WTC11 (cell line): Measurements from ENCODE around the gene NEBL. TPM values are rescaled to one million over a fixed set of nuclear protein-coding genes. Genes with fewer than 3 reads are reported as not detected.

Experiments used
- ATAC-seq: fragments of 200-7000 bp; cut with Tn5 transposase; 2 replicates; pipeline ENCODE4 v1.10.0; 2021; ENCODE audit warnings: mild to moderate bottlenecking, moderate library complexity
- CTCF ChIA-PET: fragments of 300-600 bp; sonication (Branson Sonifier 250); formaldehyde crosslinking; loops from one replicate; lab custom pipeline; 2021; ENCODE audit warnings: antibody characterized with exemption; lab: Charles Lee
- POLR2A ChIA-PET: fragments of 350-600 bp; sonication (Branson Sonifier 250); formaldehyde crosslinking; loops from one replicate; lab custom pipeline; 2021; ENCODE audit warnings: antibody characterized with exemption; lab: Charles Lee
- DNase-seq: peaks from one replicate; pipeline ENCODE4 v3.0.0; 2021; ENCODE audit warnings: low spot score
- H3K27ac Mint-ChIP-seq: 2 replicates; pipeline ENCODE4 v1.8.0; 2021; ENCODE audit warnings: mixed read lengths
- H3K27me3 Mint-ChIP-seq: 2 replicates; pipeline ENCODE4 v1.8.0; 2021; ENCODE audit warnings: low read depth, mild to moderate bottlenecking, moderate library complexity, mixed read lengths
- H3K36me3 Mint-ChIP-seq: 2 replicates; pipeline ENCODE4 v1.8.0; 2021; ENCODE audit warnings: mixed read lengths
- H3K4me1 Mint-ChIP-seq: 2 replicates; pipeline ENCODE4 v1.8.0; 2022; ENCODE audit warnings: mixed read lengths
- H3K4me3 Mint-ChIP-seq: 2 replicates; pipeline ENCODE4 v1.8.0; 2021; ENCODE audit warnings: mild to moderate bottlenecking, moderate library complexity, mixed read lengths
- H3K9me3 Mint-ChIP-seq: 2 replicates; pipeline ENCODE4 v1.8.0; 2021; ENCODE audit warnings: mixed read lengths
- CREB1 ChIP-seq: sonication (generic); formaldehyde crosslinking; IDR thresholded peaks from 2 replicates; pipeline ENCODE4 v1.8.0; 2023; ENCODE audit warnings: mild to moderate bottlenecking, missing genetic modification reagents
- E2F1 ChIP-seq: sonication (generic); formaldehyde crosslinking; IDR thresholded peaks from 2 replicates; pipeline ENCODE4 v1.8.0; 2022; ENCODE audit warnings: mild to moderate bottlenecking, missing genetic modification reagents
- ELF4 ChIP-seq: sonication (generic); formaldehyde crosslinking; IDR thresholded peaks from 2 replicates; pipeline ENCODE4 v1.8.1; 2022; ENCODE audit warnings: low read depth, mild to moderate bottlenecking, moderate library complexity, missing genetic modification reagents
- ERG ChIP-seq: fragments of 250-450 bp; sonication (Bioruptor Pico); IDR thresholded peaks from 2 replicates; pipeline ENCODE4 v1.8.0; 2021; ENCODE audit warnings: mild to moderate bottlenecking
- FOXP4 ChIP-seq: sonication (generic); formaldehyde crosslinking; IDR thresholded peaks from 2 replicates; pipeline ENCODE4 v1.8.0; 2022; ENCODE audit warnings: mild to moderate bottlenecking, missing genetic modification reagents
- GABPB1 ChIP-seq: sonication (generic); formaldehyde crosslinking; IDR thresholded peaks from 2 replicates; pipeline ENCODE4 v1.8.1; 2023; ENCODE audit warnings: mild to moderate bottlenecking, missing genetic modification reagents
- GTF2I ChIP-seq: fragments of 250-450 bp; sonication (Bioruptor Pico); conservative IDR thresholded peaks from 2 replicates; pipeline ENCODE4 v1.4.0; 2021; ENCODE audit warnings: mild to moderate bottlenecking
- JUN ChIP-seq: sonication (generic); formaldehyde crosslinking; IDR thresholded peaks from 2 replicates; pipeline ENCODE4 v1.8.0; 2023; ENCODE audit warnings: mild to moderate bottlenecking, missing genetic modification reagents
- NFATC4 ChIP-seq: fragments of 250-450 bp; sonication (Bioruptor Pico); IDR thresholded peaks from 2 replicates; pipeline ENCODE4 v1.9.0; 2021; ENCODE audit warnings: mild to moderate bottlenecking
- NFE2L1 ChIP-seq: sonication (generic); formaldehyde crosslinking; IDR thresholded peaks from 2 replicates; pipeline ENCODE4 v1.8.1; 2023; ENCODE audit warnings: missing genetic modification reagents
- NR1H2 ChIP-seq: sonication (generic); formaldehyde crosslinking; IDR thresholded peaks from 2 replicates; pipeline ENCODE4 v1.9.0; 2021; ENCODE audit warnings: mild to moderate bottlenecking, moderate library complexity, missing genetic modification reagents
- ZBTB21 ChIP-seq: sonication (generic); formaldehyde crosslinking; IDR thresholded peaks from 2 replicates; pipeline ENCODE4 v1.8.1; 2023; ENCODE audit warnings: mild to moderate bottlenecking, missing genetic modification reagents, borderline replicate concordance
- ZNF121 ChIP-seq: sonication (generic); formaldehyde crosslinking; IDR thresholded peaks from 2 replicates; pipeline ENCODE4 v1.8.0; 2023; ENCODE audit warnings: missing genetic modification reagents
- ZNF219 ChIP-seq: sonication (generic); formaldehyde crosslinking; IDR thresholded peaks from 2 replicates; pipeline ENCODE4 v1.8.0; 2023; ENCODE audit warnings: missing genetic modification reagents, mild to moderate bottlenecking, borderline replicate concordance
- ZNF281 ChIP-seq: sonication (generic); formaldehyde crosslinking; IDR thresholded peaks from 2 replicates; pipeline ENCODE4 v1.8.0; 2023; ENCODE audit warnings: mild to moderate bottlenecking, missing genetic modification reagents
- ZNF425 ChIP-seq: fragments of 250-450 bp; sonication (Bioruptor Pico); conservative IDR thresholded peaks from 2 replicates; pipeline ENCODE4 v1.9.0; 2021; ENCODE audit warnings: mild to moderate bottlenecking
- ZNF671 ChIP-seq: fragments of 250-450 bp; sonication (Bioruptor Pico); IDR thresholded peaks from 2 replicates; pipeline ENCODE4 v1.8.0; 2021; ENCODE audit warnings: mild to moderate bottlenecking
- total RNA-seq: library from RNA; stranded (reverse); gene quantifications from 3 replicates; pipeline ENCODE4 v1.2.3, GENCODE V29; 2021
- TF ChIP-seq, protein P1 (sequence below): sonication (generic); formaldehyde crosslinking; IDR thresholded peaks from 2 replicates; pipeline ENCODE4 v1.8.0; 2023; ENCODE audit warnings: missing genetic modification reagents
- TF ChIP-seq, protein P2 (sequence below): sonication (generic); formaldehyde crosslinking; IDR thresholded peaks from 2 replicates; pipeline ENCODE4 v1.8.1; 2022; ENCODE audit warnings: mild to moderate bottlenecking, missing genetic modification reagents, moderate library complexity, borderline replicate concordance

NEBL gene
- total RNA-seq, 1 experiment from 2014 or later, result 8.9 TPM

DNA sequence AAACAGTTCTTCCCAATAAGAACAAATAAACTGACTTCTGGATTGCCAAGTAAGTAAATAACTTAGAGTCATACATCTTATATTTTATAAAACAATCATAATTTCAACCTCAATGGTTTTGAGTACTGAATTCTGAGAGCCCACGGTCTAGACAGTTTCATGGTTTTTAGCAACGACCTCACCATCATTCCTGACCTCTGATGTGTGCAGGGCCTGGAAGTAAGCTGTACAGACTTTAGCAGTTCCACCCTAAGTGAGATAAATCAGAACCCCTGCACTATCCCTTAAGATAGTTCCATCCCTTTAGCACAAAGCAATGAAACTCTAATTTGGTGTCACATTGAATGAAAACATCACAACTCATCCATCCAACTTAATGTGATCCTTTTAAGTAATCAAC lies 86.0 kb downstream of the NEBL start:
- DNase-seq, result no peak
- H3K36me3 Mint-ChIP-seq, result no peaks in the 10 kb centered on the region
- TF ChIP-seq FOXP4, result no peak
- TF ChIP-seq JUN (CRISPR knock-in tag), result no peak
- TF ChIP-seq NFE2L1 (CRISPR knock-in tag), result no peak
- no peak for TF ChIP-seq ZNF671 (CRISPR knock-in tag)
- no peak for TF ChIP-seq ZNF121 (CRISPR knock-in tag)
- no peak for TF ChIP-seq E2F1
- no peak for TF ChIP-seq ZNF425 (CRISPR knock-in tag)
- TF ChIP-seq ERG (CRISPR knock-in tag), result no peak
- TF ChIP-seq NFATC4 (CRISPR knock-in tag), result no peak
- TF ChIP-seq, protein P1, sequence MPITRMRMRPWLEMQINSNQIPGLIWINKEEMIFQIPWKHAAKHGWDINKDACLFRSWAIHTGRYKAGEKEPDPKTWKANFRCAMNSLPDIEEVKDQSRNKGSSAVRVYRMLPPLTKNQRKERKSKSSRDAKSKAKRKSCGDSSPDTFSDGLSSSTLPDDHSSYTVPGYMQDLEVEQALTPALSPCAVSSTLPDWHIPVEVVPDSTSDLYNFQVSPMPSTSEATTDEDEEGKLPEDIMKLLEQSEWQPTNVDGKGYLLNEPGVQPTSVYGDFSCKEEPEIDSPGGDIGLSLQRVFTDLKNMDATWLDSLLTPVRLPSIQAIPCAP, result no peak
- no peak for TF ChIP-seq ZBTB21
- no peak for TF ChIP-seq ZNF219 (CRISPR knock-in tag)
- no peak for TF ChIP-seq GTF2I
- TF ChIP-seq, protein P2, sequence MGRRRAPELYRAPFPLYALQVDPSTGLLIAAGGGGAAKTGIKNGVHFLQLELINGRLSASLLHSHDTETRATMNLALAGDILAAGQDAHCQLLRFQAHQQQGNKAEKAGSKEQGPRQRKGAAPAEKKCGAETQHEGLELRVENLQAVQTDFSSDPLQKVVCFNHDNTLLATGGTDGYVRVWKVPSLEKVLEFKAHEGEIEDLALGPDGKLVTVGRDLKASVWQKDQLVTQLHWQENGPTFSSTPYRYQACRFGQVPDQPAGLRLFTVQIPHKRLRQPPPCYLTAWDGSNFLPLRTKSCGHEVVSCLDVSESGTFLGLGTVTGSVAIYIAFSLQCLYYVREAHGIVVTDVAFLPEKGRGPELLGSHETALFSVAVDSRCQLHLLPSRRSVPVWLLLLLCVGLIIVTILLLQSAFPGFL (CRISPR knock-in tag), result no peak
- no peak for TF ChIP-seq NR1H2 (CRISPR knock-in tag)
- no peak for TF ChIP-seq GABPB1 (CRISPR knock-in tag)
- no peak for TF ChIP-seq CREB1 (CRISPR knock-in tag)
- TF ChIP-seq, all 79 proteins: peak for 0
- H3K9me3 Mint-ChIP-seq, result no peaks in the 10 kb centered on the region
- H3K27ac Mint-ChIP-seq, result no peak overlapping the region
- no peak for ATAC-seq
- CTCF ChIA-PET, result interaction anchor here (0.6 kb wide), 1 partner anchor 49 kb away, joined by 4 read pairs; no protein-coding TSS in a partner anchor
- H3K27me3 Mint-ChIP-seq, result no peaks in the 10 kb centered on the region
- no peak overlapping the region for H3K4me3 Mint-ChIP-seq
- H3K4me1 Mint-ChIP-seq, result no peaks in the 10 kb centered on the region
- POLR2A ChIA-PET, result interaction anchor here (0.6 kb wide), 1 partner anchor 18 kb away, joined by 3 read pairs; no protein-coding TSS in a partner anchor

DNA sequence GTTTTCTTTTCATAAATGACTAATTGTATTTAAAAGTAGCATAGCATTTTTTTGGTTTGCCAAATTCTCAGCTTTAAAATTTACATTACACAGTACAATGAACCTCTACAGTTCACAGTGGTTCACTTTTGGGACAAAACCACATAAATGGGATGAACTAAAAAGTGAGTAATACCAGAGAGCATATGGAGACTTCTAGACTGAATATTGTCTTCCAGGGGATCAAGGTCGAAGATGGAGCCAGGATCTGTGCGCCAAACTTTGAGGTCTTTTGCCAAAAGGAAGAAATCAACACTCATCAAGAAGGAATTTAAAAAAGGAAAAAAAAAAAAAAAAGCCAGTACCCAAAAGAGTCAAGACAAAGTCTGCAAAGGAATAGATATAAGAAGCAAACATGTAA lies 87.5 kb downstream of the NEBL start:
- no peak for ATAC-seq
- Mint-ChIP-seq H3K36me3 (no peaks in the 10 kb centered on the region), H3K27me3 (no peaks in the 10 kb centered on the region), H3K4me3 (no peak overlapping the region), H3K9me3 (no peaks in the 10 kb centered on the region), H3K27ac (no peak overlapping the region), H3K4me1 (no peaks in the 10 kb centered on the region)
- CTCF ChIA-PET, result no interaction called here
- DNase-seq, result no peak
- POLR2A ChIA-PET, result no interaction called here
- TF ChIP-seq ZNF281 (CRISPR knock-in tag), result no peak
- no peak for TF ChIP-seq ERG (CRISPR knock-in tag)
- TF ChIP-seq NR1H2 (CRISPR knock-in tag), result no peak
- TF ChIP-seq GABPB1 (CRISPR knock-in tag), result no peak
- no peak for TF ChIP-seq ELF4 (CRISPR knock-in tag)
- TF ChIP-seq ZNF425 (CRISPR knock-in tag), result no peak
- TF ChIP-seq CREB1 (CRISPR knock-in tag), result no peak
- TF ChIP-seq NFATC4 (CRISPR knock-in tag), result no peak
